ENCODE results near the gene FOXE3.

FOXE3 gene

DNA sequence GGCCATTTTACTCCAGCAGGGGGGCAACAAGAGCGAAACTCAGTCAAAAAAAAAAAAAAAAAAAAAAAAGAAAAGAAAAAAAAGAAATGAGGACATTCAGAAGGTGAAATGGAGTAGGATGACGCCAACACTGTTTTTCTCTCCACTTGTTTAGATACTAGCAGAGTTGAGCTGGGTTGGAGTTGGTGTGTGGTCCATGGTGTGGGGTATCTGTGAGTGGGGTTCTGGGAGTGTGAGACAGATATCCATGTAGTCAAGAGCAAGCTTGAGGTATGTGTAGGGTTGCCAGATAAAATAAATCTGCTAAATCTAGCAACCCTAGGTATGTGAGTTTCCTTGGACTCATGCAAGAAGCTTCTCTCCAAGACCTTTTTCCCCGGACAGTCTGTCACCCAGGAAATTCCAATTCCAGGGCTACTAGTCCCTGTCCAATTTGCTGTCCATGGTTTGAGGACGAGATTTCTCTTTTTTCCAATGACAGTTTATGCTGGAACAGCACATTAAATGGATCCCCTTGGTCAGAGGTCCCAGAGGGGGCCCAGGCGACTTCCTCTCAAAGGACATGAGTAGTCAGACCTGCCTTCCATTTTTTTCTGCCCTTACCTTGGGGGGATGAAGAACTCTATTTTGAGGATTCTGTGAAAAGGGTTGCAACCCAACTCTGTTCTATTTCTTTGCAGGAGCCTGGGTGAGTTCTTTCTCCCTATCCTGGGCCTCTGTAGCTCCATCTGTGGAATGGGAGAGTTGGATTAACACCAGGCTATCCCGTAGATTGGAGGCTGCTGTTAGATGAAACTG lies 19.6 kb downstream of the FOXE3 start:
- Histone ChIP-seq H4K20me1 (ENCODE audit: insufficient read depth, low read length) (peaks cover 54% of the 10 kb centered on the region), H3K79me2 (ENCODE audit: insufficient read depth, low read length) (peaks cover 66% of the 10 kb centered on the region), H3K4me3 (ENCODE audit: low read depth in 1 of 2, low read length in 2 of 2) (peak overlapping the region; percentile 65 to 88; a peak in 3 of 4 replicates), H3K27me3 (ENCODE audit: insufficient read depth, low read length, poor library complexity) (no peaks in the 10 kb centered on the region), H3K4me2 (ENCODE audit: insufficient read depth, low read length) (peak overlapping the region; percentile 87), H3K9ac (ENCODE audit: low read depth, low read length) (peak overlapping the region; percentile 96), H2AFZ (ENCODE audit: low read depth, low read length) (no peak overlapping the region), H3K36me3 (ENCODE audit: insufficient read depth, low read length) (peaks cover 48% of the 10 kb centered on the region), H3K9me3 (ENCODE audit: insufficient read depth, low read length, severe bottlenecking) (no peaks in the 10 kb centered on the region), H3K4me1 (ENCODE audit: insufficient read depth, low read length) (peaks cover 42% of the 10 kb centered on the region), H3K27ac (ENCODE audit: low read length) (peak overlapping the region; percentile 84)
- DNase-seq (no peak), ATAC-seq (ENCODE audit: insufficient read depth, low read depth) (no peak)
- no peak for TF ChIP-seq CTCF (IDR thresholded peaks at IDR 0.05; ENCODE audit: borderline replicate concordance, extremely low read depth, low read length, poor library complexity, severe bottlenecking)
- no peak for TF ChIP-seq EZH2 (IDR thresholded peaks at IDR 0.05; ENCODE audit: borderline replicate concordance, low read depth, low read length, severe bottlenecking)

GRCh38 chr1:47436304-47436978 lies 20.4 kb downstream of the FOXE3 start:
- Histone ChIP-seq H3K36me3 (ENCODE audit: insufficient read depth, low read length) (peaks cover 41% of the 10 kb centered on the region), H3K27ac (ENCODE audit: low read length) (peak overlapping the region; percentile 84), H2AFZ (ENCODE audit: low read depth, low read length) (peak overlapping the region; percentile 88), H3K27me3 (ENCODE audit: insufficient read depth, low read length, poor library complexity) (no peaks in the 10 kb centered on the region), H3K4me3 (ENCODE audit: low read depth in 1 of 2, low read length in 2 of 2) (peak overlapping the region; percentile 65 to 88), H3K9me3 (ENCODE audit: insufficient read depth, low read length, severe bottlenecking) (no peaks in the 10 kb centered on the region), H3K79me2 (ENCODE audit: insufficient read depth, low read length) (peaks cover 59% of the 10 kb centered on the region), H3K4me1 (ENCODE audit: insufficient read depth, low read length) (peaks cover 42% of the 10 kb centered on the region), H3K9ac (ENCODE audit: low read depth, low read length) (peak overlapping the region; percentile 96), H4K20me1 (ENCODE audit: insufficient read depth, low read length) (peaks cover 48% of the 10 kb centered on the region), H3K4me2 (ENCODE audit: insufficient read depth, low read length) (peak overlapping the region; percentile 87)
- DNase-seq (peak; percentile 85), ATAC-seq (ENCODE audit: insufficient read depth, low read depth) (peak; percentile 56)
- TF ChIP-seq EZH2 (IDR thresholded peaks at IDR 0.05; ENCODE audit: borderline replicate concordance, low read depth, low read length, severe bottlenecking) (no peak), CTCF (IDR thresholded peaks at IDR 0.05; ENCODE audit: borderline replicate concordance, extremely low read depth, low read length, poor library complexity, severe bottlenecking) (peak; percentile 98)

GRCh38 chr1:47436979-47437446 lies 20.9 kb downstream of the FOXE3 start:
- H3K4me1 ChIP-seq (ENCODE audit: insufficient read depth, low read length) = peaks cover 42% of the 10 kb centered on the region
- H3K4me2 ChIP-seq (ENCODE audit: insufficient read depth, low read length) = peak overlapping the region; percentile 87
- H3K27me3 ChIP-seq (ENCODE audit: insufficient read depth, low read length, poor library complexity) = no peaks in the 10 kb centered on the region
- peaks cover 53% of the 10 kb centered on the region for H3K79me2 ChIP-seq (ENCODE audit: insufficient read depth, low read length)
- DNase-seq (no peak), ATAC-seq (ENCODE audit: insufficient read depth, low read depth) (peak; percentile 16)
- H3K4me3 ChIP-seq (ENCODE audit: low read depth in 1 of 2, low read length in 2 of 2) = peak overlapping the region; percentile 65 to 88
- no peaks in the 10 kb centered on the region for H3K9me3 ChIP-seq (ENCODE audit: insufficient read depth, low read length, severe bottlenecking)
- H3K27ac ChIP-seq (ENCODE audit: low read length) = peak overlapping the region; percentile 84
- peak overlapping the region; percentile 96 for H3K9ac ChIP-seq (ENCODE audit: low read depth, low read length)
- H2AFZ ChIP-seq (ENCODE audit: low read depth, low read length) = peak overlapping the region; percentile 88
- H3K36me3 ChIP-seq (ENCODE audit: insufficient read depth, low read length) = peaks cover 36% of the 10 kb centered on the region
- TF ChIP-seq EZH2 (IDR thresholded peaks at IDR 0.05; ENCODE audit: borderline replicate concordance, low read depth, low read length, severe bottlenecking) (no peak), CTCF (IDR thresholded peaks at IDR 0.05; ENCODE audit: borderline replicate concordance, extremely low read depth, low read length, poor library complexity, severe bottlenecking) (no peak)
- peaks cover 43% of the 10 kb centered on the region for H4K20me1 ChIP-seq (ENCODE audit: insufficient read depth, low read length)
